H1 (cell line): Measurements from ENCODE around the gene MBD4. TPM values are rescaled to one million over a fixed set of nuclear protein-coding genes. Genes with fewer than 3 reads are reported as not detected.
A peak's percentile ranks its signal among the peaks of the same experiment; 100 is the strongest.

ENCODE experiments used
- CTCF ChIA-PET: fragments of 300-600 bp; sonication (Branson Sonifier 250); formaldehyde crosslinking; loops from one replicate; lab custom pipeline; 2021; ENCODE audit not compliant: partially characterized antibody; lab: Charles Lee
- POLR2A ChIA-PET: fragments of 300-600 bp; sonication (Branson Sonifier 250); formaldehyde crosslinking; loops from one replicate; lab custom pipeline; 2021; ENCODE audit warnings: inconsistent platforms; ENCODE audit not compliant: partially characterized antibody; lab: Charles Lee
- DNase-seq, 2 experiments: peaks; one replicate each; pipeline versions ENCODE4 v3.0.0 to v3.0.0-alpha.2; 2010 to 2022; ENCODE audit warnings: low spot score in 2 of 2, low read depth in 1 of 2, mixed read lengths in 1 of 2
- FAIRE-seq: peaks from 2 replicates; lab custom pipeline; 2011; peaks lifted over from hg19 to GRCh38; lab: Jason Lieb, UNC
- H2AFZ ChIP-seq: 2 replicates; pipeline ENCODE4 v1.8.1; 2012; ENCODE audit warnings: low read length, inconsistent platforms
- H2AK5ac ChIP-seq: 2 replicates; pipeline ENCODE4 v1.6.1; 2013; ENCODE audit warnings: low read depth, low read length
- H2BK120ac ChIP-seq: replicated peaks from 2 replicates; pipeline ENCODE3; 2013; ENCODE audit warnings: low read depth, low read length, inconsistent platforms
- H2BK12ac ChIP-seq: 2 replicates; pipeline ENCODE4 v1.6.1; 2013; ENCODE audit warnings: low read depth, low read length
- H2BK15ac ChIP-seq: 2 replicates; pipeline ENCODE4 v1.6.1; 2013; ENCODE audit warnings: low read length
- H2BK20ac ChIP-seq: 2 replicates; pipeline ENCODE4 v1.6.1; 2013; ENCODE audit warnings: low read length
- H2BK5ac ChIP-seq: 2 replicates; pipeline ENCODE4 v1.6.1; 2013; ENCODE audit warnings: low read depth, low read length
- H3K14ac ChIP-seq: 2 replicates; pipeline ENCODE4 v1.6.1; 2013; ENCODE audit warnings: inconsistent platforms; ENCODE audit not compliant: insufficient read length
- H3K18ac ChIP-seq: 2 replicates; pipeline ENCODE4 v1.6.1; 2013; ENCODE audit warnings: low read length; ENCODE audit errors: extremely low read depth
- H3K23ac ChIP-seq: 2 replicates; pipeline ENCODE4 v1.6.1; 2013; ENCODE audit warnings: inconsistent platforms; ENCODE audit not compliant: insufficient read length
- H3K23me2 ChIP-seq: 2 replicates; pipeline ENCODE4 v1.6.1; 2013; ENCODE audit warnings: low read depth, low read length
- H3K27ac ChIP-seq: 2 replicates; pipeline ENCODE4 v1.6.1; 2011; ENCODE audit warnings: low read depth, low read length, inconsistent platforms
- H3K27me3 ChIP-seq, 4 experiments: replicated peaks in 1 of 4; 1 replicate in 1 of 4; 2 replicates in 3 of 4; pipeline versions ENCODE4 v1.6.1 to v1.8.1; 2011 to 2013; ENCODE audit warnings: low read length in 3 of 4, mild to moderate bottlenecking in 3 of 4, inconsistent platforms in 2 of 4, mixed read lengths in 2 of 4, moderate library complexity in 1 of 4; ENCODE audit not compliant: control insufficient read depth in 3 of 4, insufficient read depth in 3 of 4; ENCODE audit errors: extremely low read depth in 1 of 4
- H3K36me3 ChIP-seq, 4 experiments: 2 replicates each; pipeline versions ENCODE4 v1.6.1 to v1.8.1; 2011 to 2013; ENCODE audit warnings: mild to moderate bottlenecking in 4 of 4, low read length in 3 of 4, moderate library complexity in 2 of 4, control low read depth in 1 of 4, inconsistent platforms in 1 of 4; ENCODE audit not compliant: insufficient read depth in 4 of 4, control insufficient read depth in 2 of 4
- H3K4ac ChIP-seq: replicated peaks from 2 replicates; pipeline ENCODE3; 2013; ENCODE audit warnings: low read length, low read depth, mixed read lengths, inconsistent platforms; ENCODE audit not compliant: insufficient read length
- H3K4me1 ChIP-seq, 4 experiments: replicated peaks in 1 of 4; 1 replicate in 1 of 4; 2 replicates in 3 of 4; pipeline versions ENCODE4 v1.6.1 to v1.8.1; 2011 to 2013; ENCODE audit warnings: low read length in 3 of 4, inconsistent platforms in 2 of 4, mixed read lengths in 1 of 4; ENCODE audit not compliant: insufficient read depth in 4 of 4, control insufficient read depth in 3 of 4
- H3K4me2 ChIP-seq, 2 experiments: 2 replicates each; pipeline versions ENCODE4 v1.6.1 to v1.8.1; 2011 to 2013; ENCODE audit warnings: low read depth in 2 of 2, low read length in 2 of 2, control low read depth in 1 of 2, inconsistent platforms in 1 of 2, mild to moderate bottlenecking in 1 of 2; ENCODE audit not compliant: insufficient read depth in 1 of 2
- H3K4me3 ChIP-seq, 4 experiments: fragments of 200-600, 300-600 bp in 1 of 4; sonication (generic), shearing (Covaris generic), sonication (Bioruptor Twin) in 1 of 4; 2 replicates each; pipeline versions ENCODE4 v1.5.1 to v1.8.1; 2011 to 2016; ENCODE audit warnings: low read length in 4 of 4, low read depth in 3 of 4, control low read depth in 2 of 4, inconsistent platforms in 2 of 4, mild to moderate bottlenecking in 2 of 4, mixed read lengths in 1 of 4, moderate library complexity in 1 of 4; ENCODE audit not compliant: insufficient read depth in 2 of 4; ENCODE audit errors: extremely low read depth in 1 of 4
- H3K56ac ChIP-seq: replicated peaks from 2 replicates; pipeline ENCODE3; 2013; ENCODE audit warnings: low read depth, mild to moderate bottlenecking, mixed read lengths, low read length, inconsistent platforms; ENCODE audit not compliant: insufficient read length
- H3K79me1 ChIP-seq: 2 replicates; pipeline ENCODE4 v1.6.1; 2013; ENCODE audit warnings: low read depth, low read length, control low read depth
- H3K79me2 ChIP-seq, 2 experiments: 2 replicates each; pipeline versions ENCODE4 v1.6.1 to v1.8.1; 2012 to 2013; ENCODE audit warnings: low read length in 2 of 2, mild to moderate bottlenecking in 2 of 2, inconsistent platforms in 1 of 2; ENCODE audit not compliant: insufficient read depth in 2 of 2, control insufficient read depth in 1 of 2
- H3K9ac ChIP-seq, 4 experiments: replicated peaks in 1 of 4; 1 replicate in 1 of 4; 2 replicates in 3 of 4; pipeline versions ENCODE4 v1.6.1 to v1.8.1; 2011 to 2013; ENCODE audit warnings: low read depth in 3 of 4, low read length in 3 of 4, control low read depth in 2 of 4, mild to moderate bottlenecking in 2 of 4, moderate library complexity in 2 of 4, inconsistent platforms in 1 of 4; ENCODE audit errors: extremely low read depth in 1 of 4
- H3K9me3 ChIP-seq, 2 experiments: 2 replicates each; pipeline versions ENCODE4 v1.6.1 to v1.8.1; 2012 to 2013; ENCODE audit warnings: mild to moderate bottlenecking in 2 of 2, moderate library complexity in 2 of 2, control low read depth in 1 of 2, inconsistent platforms in 1 of 2, low read depth in 1 of 2, low read length in 1 of 2, mixed read lengths in 1 of 2; ENCODE audit not compliant: insufficient read depth in 2 of 2
- H4K20me1 ChIP-seq, 2 experiments: replicated peaks in 1 of 2; 2 replicates each; pipeline versions ENCODE3 to v1.8.1; 2011 to 2013; ENCODE audit warnings: inconsistent platforms in 2 of 2, low read length in 2 of 2, mild to moderate bottlenecking in 1 of 2; ENCODE audit not compliant: insufficient read depth in 2 of 2, control insufficient read depth in 1 of 2
- H4K5ac ChIP-seq: 2 replicates; pipeline ENCODE4 v1.6.1; 2013; ENCODE audit warnings: low read length, low read depth, mixed read lengths, inconsistent platforms; ENCODE audit not compliant: insufficient read length
- H4K8ac ChIP-seq: 2 replicates; pipeline ENCODE4 v1.8.0; 2013; ENCODE audit warnings: mild to moderate bottlenecking, moderate library complexity, low read length, inconsistent platforms; ENCODE audit not compliant: insufficient read depth; ENCODE audit errors: extremely low read depth
- H4K91ac ChIP-seq: replicated peaks from 2 replicates; pipeline ENCODE3; 2013; ENCODE audit warnings: low read length, mixed read lengths, inconsistent platforms; ENCODE audit not compliant: insufficient read length
- KDM1A ChIP-seq: fragments of 200-600, 300-600 bp; sonication (generic); IDR thresholded peaks from 2 replicates; pipeline ENCODE4 v1.7.1; 2016; ENCODE audit warnings: mild to moderate bottlenecking, low read length, borderline replicate concordance
- WGBS, 2 experiments: shearing (Covaris generic) in 1 of 2; methylation state at CpG; one replicate each; pipeline versions ENCODE4 v1.1.6 to v1.1.7; 2013 to 2015; ENCODE audit warnings: low lambda C conversion rate in 2 of 2, mixed read lengths in 2 of 2, inconsistent platforms in 1 of 2, low coverage in 1 of 2, missing lambda C conversion rate in 1 of 2; ENCODE audit not compliant: insufficient replicate concordance in 2 of 2, insufficient coverage in 1 of 2, insufficient read length in 1 of 2; ENCODE audit errors: extremely low coverage in 1 of 2, missing lambda C conversion rate in 1 of 2; 5-methylcytosine and 5-hydroxymethylcytosine counted together
- polyA plus RNA-seq, 7 experiments: library from polyadenylated mRNA; depleted of rRNA in 3 of 7; stranded (reverse) in 5 of 7; unstranded in 2 of 7; fragments of >200 nt in 5 of 7; fragments of 200-250 nt in 2 of 7; gene quantifications; 1 replicate in 5 of 7; 2 replicates in 1 of 7; 4 replicates in 1 of 7; pipeline versions ENCODE4 v1.2.1 to v1.2.3, GENCODE V29; 2011 to 2013; ENCODE audit warnings: missing spikeins in 2 of 7, mixed read lengths in 2 of 7
- total RNA-seq: library from RNA; stranded (reverse); fragmentation: NEBNext Ultra II Directional; extraction: Animal tissue kit (Norgen Biotek cat#: 25700); gene quantifications from 2 replicates; pipeline ENCODE4 v1.2.1, GENCODE V29; 2021
- TF ChIP-seq, protein P1 (sequence below): IDR thresholded peaks from 2 replicates; pipeline ENCODE4 v1.6.1; 2012; ENCODE audit warnings: inconsistent platforms

MBD4 gene
- total and polyA plus RNA-seq, 2 of the 8 experiments (the other 6 are each of a cell fraction or from before 2014, with no cell fraction given): 11.2 to 35.8 TPM

- DNase-seq: no peak
- no peak overlapping the region for H2AK5ac ChIP-seq
- no peak overlapping the region for H4K8ac ChIP-seq
- peaks cover 2% of the 10 kb centered on the region; the same call in 1 of the 2 replicates for H3K79me1 ChIP-seq
- H3K23me2 ChIP-seq: peaks cover 1% of the 10 kb centered on the region; the same call in 1 of the 2 replicates
- no peaks in the 10 kb centered on the region for H3K27me3 ChIP-seq
- H2BK120ac ChIP-seq: no peak overlapping the region
- H3K4ac ChIP-seq: no peak overlapping the region
- H3K4me2 ChIP-seq: peak overlapping the region; percentile 68 to 72
- FAIRE-seq: no peak
- no peaks in the 10 kb centered on the region for H3K9me3 ChIP-seq
- no peak overlapping the region for H2BK12ac ChIP-seq
- no peak overlapping the region for H2BK20ac ChIP-seq
- no peak overlapping the region for H3K23ac ChIP-seq
- H3K18ac ChIP-seq: no peak overlapping the region
- peak overlapping the region; percentile 76 to 95 (median 86); a peak in 6 of 8 replicates for H3K4me3 ChIP-seq
- ChIA-PET POLR2A (interaction anchor here (1.0 to 4.1 kb wide), 3 partner anchors 12 to 128 kb away, joined by 3 to 61 read pairs (median 11); partner anchors contain the start of gene EFCAB12), CTCF (interaction anchor here (0.9 to 1.7 kb wide), 5 partner anchors 8 to 88 kb away, joined by 3 to 4 read pairs (median 3); no protein-coding TSS in a partner anchor)
- peaks cover 0 to 8% (median 4%) of the 10 kb centered on the region in 4 experiments; a peak in 5 of 7 replicates for H3K4me1 ChIP-seq
- peaks cover 3 to 18% (median 14%) of the 10 kb centered on the region in 4 experiments for H3K36me3 ChIP-seq
- H3K56ac ChIP-seq: no peak overlapping the region
- H4K20me1 ChIP-seq: no peaks in the 10 kb centered on the region
- WGBS, 2 experiments: 72% methylated on average over 9 of the region's 9 CpGs; no CpG with 5 or more reads in 1 of the 2 experiments
- peak overlapping the region in 1 of 4 experiments; percentile 72; a peak in 2 of 7 replicates for H3K9ac ChIP-seq
- peak overlapping the region; percentile 39 for H4K91ac ChIP-seq
- no peak overlapping the region for H4K5ac ChIP-seq
- H3K79me2 ChIP-seq: peaks cover 0 to 35% of the 10 kb centered on the region in 2 experiments; a peak in 3 of 4 replicates
- TF ChIP-seq, protein P1, sequence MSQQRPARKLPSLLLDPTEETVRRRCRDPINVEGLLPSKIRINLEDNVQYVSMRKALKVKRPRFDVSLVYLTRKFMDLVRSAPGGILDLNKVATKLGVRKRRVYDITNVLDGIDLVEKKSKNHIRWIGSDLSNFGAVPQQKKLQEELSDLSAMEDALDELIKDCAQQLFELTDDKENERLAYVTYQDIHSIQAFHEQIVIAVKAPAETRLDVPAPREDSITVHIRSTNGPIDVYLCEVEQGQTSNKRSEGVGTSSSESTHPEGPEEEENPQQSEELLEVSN: no peak
- 0 out of 2 replicates have a peak, but pooled peaks have one; percentile 29 for TF ChIP-seq KDM1A
- H3K27ac ChIP-seq: no peak overlapping the region
- H2BK5ac ChIP-seq: no peak overlapping the region
- no peak overlapping the region for H2AFZ ChIP-seq
- H3K14ac ChIP-seq: no peak overlapping the region
- H2BK15ac ChIP-seq: no peak overlapping the region; the same call in 1 of the 2 replicates
These were observed 1.5 kb upstream of the MBD4 start for GRCh38 chr3:129441215-129441614.
